Suprapubic skin (tissue), 4 donors: ENCODE data around the gene RFC5. TPM values are rescaled to one million over a fixed set of nuclear protein-coding genes. Genes with fewer than 3 reads are reported as not detected.

Source experiments
- DNase-seq, 2 donors: peaks; one replicate each; pipeline ENCODE4 v3.0.0-alpha.2; 2019; ENCODE audit warnings: low spot score in 2 of 2
- H3K27ac ChIP-seq: fragments of 200-600 bp; sonication (generic); one replicate; pipeline ENCODE4 v1.5.1; 2019
- H3K27me3 ChIP-seq: fragments of 200-600 bp; sonication (generic); one replicate; pipeline ENCODE4 v1.5.1; 2019
- H3K36me3 ChIP-seq: fragments of 200-600 bp; sonication (generic); one replicate; pipeline ENCODE4 v1.5.1; 2019
- H3K4me1 ChIP-seq: fragments of 200-600 bp; sonication (generic); one replicate; pipeline ENCODE4 v1.5.1; 2019
- H3K4me3 ChIP-seq: fragments of 200-600 bp; sonication (generic); one replicate; pipeline ENCODE4 v1.5.1; 2019; ENCODE audit warnings: mild to moderate bottlenecking
- H3K9me3 ChIP-seq: fragments of 200-600 bp; sonication (generic); one replicate; pipeline ENCODE4 v1.5.1; 2019
- EP300 ChIP-seq: sonication (generic); formaldehyde crosslinking; IDR thresholded peaks from one replicate; pipeline ENCODE4 v1.6.1; 2017; ENCODE audit warnings: antibody characterized with exemption
- POLR2A ChIP-seq, 2 donors: fragments of 450-650 bp; IDR thresholded peaks; one replicate each; pipeline ENCODE4 v1.6.1; 2017; ENCODE audit warnings: antibody characterized with exemption in 2 of 2, mild to moderate bottlenecking in 2 of 2, moderate library complexity in 2 of 2
- POLR2AphosphoS5 ChIP-seq, 3 donors: sonication (generic); formaldehyde crosslinking; IDR thresholded peaks; one replicate each; pipeline ENCODE4 v1.6.1; 2017; ENCODE audit warnings: antibody characterized with exemption in 3 of 3
- WGBS: methylation state at CpG from one replicate; pipeline ENCODE4 v1.1.5; 2018; 5-methylcytosine and 5-hydroxymethylcytosine counted together
- total RNA-seq, 4 donors: library from RNA; depleted of rRNA; stranded (reverse); fragments of >200 nt; gene quantifications; one replicate each; pipeline ENCODE4 v1.1.0, GENCODE V29; 2016
- TF ChIP-seq, protein P1 (sequence below), 2 donors: fragments of 200-600 bp in 1 of 2; fragments of 450-650 bp in 1 of 2; sonication (generic) in 1 of 2; IDR thresholded peaks; one replicate each; pipeline ENCODE4 v1.5.1; 2016 to 2019; ENCODE audit warnings: antibody characterized with exemption in 2 of 2, mild to moderate bottlenecking in 1 of 2, moderate library complexity in 1 of 2

Gene RFC5
- total RNA-seq, 4 donors from 2014 or later, result 9.0 to 14.0 (median 10.7) TPM

DNA sequence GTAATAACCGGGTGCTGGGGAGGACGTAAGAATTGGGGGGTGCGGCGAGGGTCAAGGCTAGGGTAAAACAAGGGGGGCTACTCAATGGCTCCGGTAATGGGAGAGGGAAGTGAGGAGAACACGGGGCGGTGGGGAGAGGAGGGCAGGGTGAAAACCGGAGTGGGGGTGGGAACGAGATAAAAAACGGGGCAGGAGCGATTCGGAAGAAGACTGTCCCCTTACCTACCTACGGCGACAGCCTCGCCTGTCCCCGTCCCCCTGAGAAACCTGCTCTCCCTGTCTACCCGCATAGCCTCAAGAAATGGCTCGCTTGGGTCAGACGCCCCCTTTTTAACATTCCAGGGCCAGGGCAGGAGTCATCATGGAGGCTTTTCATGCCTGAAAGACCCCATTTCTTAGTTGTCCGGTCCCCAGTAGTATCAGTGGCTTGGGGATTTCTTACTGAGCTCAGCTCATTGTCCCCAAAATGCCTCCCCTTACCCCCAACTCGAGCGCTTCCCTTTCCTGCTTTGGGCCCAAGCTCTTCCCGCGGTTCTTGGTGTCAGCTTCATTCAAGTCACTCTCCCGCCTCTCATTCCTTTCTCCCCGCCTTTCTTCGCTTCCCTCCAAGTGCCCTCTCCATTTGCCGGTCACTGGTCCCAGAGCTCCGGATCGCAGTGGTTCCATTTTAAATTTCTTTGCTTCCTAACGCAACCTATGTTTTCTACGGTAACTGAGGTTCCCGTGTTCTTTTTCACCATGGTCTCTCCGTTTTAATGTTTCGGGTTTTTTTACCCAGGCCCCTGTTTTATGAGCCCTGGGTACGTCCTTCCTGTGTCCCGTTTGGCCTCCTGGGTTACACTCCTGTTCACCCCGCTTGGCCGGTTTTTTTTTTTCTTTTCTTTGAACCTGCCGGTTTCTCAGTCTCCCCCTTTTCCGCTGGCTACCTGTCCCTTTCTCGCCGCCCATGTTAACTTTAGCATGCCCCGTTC lies 45.7 kb downstream of the RFC5 start:
- Histone ChIP-seq H3K36me3 (no peaks in the 10 kb centered on the region), H3K27me3 (no peaks in the 10 kb centered on the region), H3K4me1 (peaks cover 47% of the 10 kb centered on the region), H3K9me3 (no peaks in the 10 kb centered on the region), H3K27ac (peak overlapping the region; percentile 97), H3K4me3 (peak overlapping the region; percentile 88)
- peak; percentile 67 to 81 for DNase-seq
- TF ChIP-seq POLR2AphosphoS5 (IDR thresholded peaks at IDR 0.05), result no peak
- TF ChIP-seq, protein P1, sequence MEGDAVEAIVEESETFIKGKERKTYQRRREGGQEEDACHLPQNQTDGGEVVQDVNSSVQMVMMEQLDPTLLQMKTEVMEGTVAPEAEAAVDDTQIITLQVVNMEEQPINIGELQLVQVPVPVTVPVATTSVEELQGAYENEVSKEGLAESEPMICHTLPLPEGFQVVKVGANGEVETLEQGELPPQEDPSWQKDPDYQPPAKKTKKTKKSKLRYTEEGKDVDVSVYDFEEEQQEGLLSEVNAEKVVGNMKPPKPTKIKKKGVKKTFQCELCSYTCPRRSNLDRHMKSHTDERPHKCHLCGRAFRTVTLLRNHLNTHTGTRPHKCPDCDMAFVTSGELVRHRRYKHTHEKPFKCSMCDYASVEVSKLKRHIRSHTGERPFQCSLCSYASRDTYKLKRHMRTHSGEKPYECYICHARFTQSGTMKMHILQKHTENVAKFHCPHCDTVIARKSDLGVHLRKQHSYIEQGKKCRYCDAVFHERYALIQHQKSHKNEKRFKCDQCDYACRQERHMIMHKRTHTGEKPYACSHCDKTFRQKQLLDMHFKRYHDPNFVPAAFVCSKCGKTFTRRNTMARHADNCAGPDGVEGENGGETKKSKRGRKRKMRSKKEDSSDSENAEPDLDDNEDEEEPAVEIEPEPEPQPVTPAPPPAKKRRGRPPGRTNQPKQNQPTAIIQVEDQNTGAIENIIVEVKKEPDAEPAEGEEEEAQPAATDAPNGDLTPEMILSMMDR (IDR thresholded peaks at IDR 0.05), result no peak
- no peak for TF ChIP-seq EP300
- TF ChIP-seq POLR2A (IDR thresholded peaks at IDR 0.05), result no peak
- WGBS, result 3% methylated on average over 44 of the region's 44 CpGs

DNA sequence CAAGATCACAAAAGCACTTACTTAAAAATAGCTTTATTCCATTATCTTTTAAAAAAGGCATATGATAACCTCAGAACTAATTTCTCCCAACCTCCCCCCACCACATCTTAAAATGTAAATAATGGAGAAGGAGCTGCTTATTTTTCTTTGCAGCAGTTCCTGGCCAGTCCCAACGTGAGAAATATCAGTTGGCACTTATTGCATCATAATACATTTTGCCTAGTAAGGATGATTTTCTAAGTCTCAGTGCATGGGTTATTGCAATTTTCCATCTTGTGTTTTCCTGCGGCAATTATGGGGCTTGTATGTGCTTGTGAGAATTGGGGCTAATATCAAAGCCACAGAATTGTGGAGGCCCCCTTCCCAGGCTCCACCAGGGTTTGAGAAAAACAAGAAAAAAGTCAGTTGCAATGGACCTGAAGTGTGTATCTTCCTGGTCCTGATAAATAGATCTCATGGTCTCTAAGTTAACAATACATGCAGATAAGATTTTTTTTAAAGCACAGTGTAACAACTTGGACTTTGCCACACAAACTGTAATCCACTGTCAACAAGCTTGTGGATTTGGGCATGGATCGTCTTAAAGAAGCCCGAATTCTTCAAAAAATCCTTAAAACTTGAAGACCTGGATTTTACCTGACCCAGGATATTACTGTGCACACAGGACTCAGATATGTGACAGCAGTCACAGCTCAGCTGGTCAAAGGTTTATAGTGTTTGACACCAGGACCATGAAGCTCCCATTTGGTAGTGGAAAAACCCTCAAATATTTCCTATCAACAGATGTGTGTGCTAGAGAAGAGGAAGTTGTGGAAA lies 47.3 kb downstream of the RFC5 start:
- TF ChIP-seq, protein P1 (IDR thresholded peaks at IDR 0.05), result no peak
- TF ChIP-seq POLR2AphosphoS5 (IDR thresholded peaks at IDR 0.05) (no peak), POLR2A (IDR thresholded peaks at IDR 0.05) (no peak), EP300 (no peak)
- Histone ChIP-seq H3K9me3 (no peaks in the 10 kb centered on the region), H3K27ac (peak overlapping the region; percentile 29), H3K36me3 (no peaks in the 10 kb centered on the region), H3K4me1 (peaks cover 45% of the 10 kb centered on the region), H3K27me3 (no peaks in the 10 kb centered on the region), H3K4me3 (no peak overlapping the region)
- WGBS, result 73% methylated on average over 4 of the region's 4 CpGs
- no peak for DNase-seq

DNA sequence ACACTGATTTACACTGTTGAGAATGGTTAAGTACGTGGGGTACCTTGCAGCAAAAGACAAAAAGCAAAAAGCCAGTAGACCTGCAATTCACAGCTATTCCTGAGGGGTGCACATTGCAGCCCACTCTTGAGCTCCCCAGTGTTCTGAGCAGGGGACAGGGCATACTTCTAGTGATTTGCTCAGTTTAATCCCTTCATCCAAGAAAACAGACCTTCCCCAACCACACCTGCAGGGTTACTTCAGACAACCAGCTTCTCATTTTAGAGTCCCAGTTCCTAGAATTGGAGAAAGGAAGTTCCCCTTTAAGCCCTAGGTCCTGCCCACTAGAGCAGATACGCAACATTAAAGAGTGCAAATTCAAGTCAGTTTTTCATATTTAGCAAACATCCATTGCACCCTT lies 48.1 kb downstream of the RFC5 start:
- WGBS, result 50% methylated on average over 2 of the region's 2 CpGs
- Histone ChIP-seq H3K36me3 (no peaks in the 10 kb centered on the region), H3K27ac (no peak overlapping the region), H3K9me3 (no peaks in the 10 kb centered on the region), H3K27me3 (no peaks in the 10 kb centered on the region), H3K4me3 (no peak overlapping the region), H3K4me1 (peaks cover 36% of the 10 kb centered on the region)
- DNase-seq, result no peak
- TF ChIP-seq, protein P1 (IDR thresholded peaks at IDR 0.05), result no peak
- no peak for TF ChIP-seq EP300
- no peak for TF ChIP-seq POLR2AphosphoS5 (IDR thresholded peaks at IDR 0.05)
- TF ChIP-seq POLR2A (IDR thresholded peaks at IDR 0.05), result no peak

DNA sequence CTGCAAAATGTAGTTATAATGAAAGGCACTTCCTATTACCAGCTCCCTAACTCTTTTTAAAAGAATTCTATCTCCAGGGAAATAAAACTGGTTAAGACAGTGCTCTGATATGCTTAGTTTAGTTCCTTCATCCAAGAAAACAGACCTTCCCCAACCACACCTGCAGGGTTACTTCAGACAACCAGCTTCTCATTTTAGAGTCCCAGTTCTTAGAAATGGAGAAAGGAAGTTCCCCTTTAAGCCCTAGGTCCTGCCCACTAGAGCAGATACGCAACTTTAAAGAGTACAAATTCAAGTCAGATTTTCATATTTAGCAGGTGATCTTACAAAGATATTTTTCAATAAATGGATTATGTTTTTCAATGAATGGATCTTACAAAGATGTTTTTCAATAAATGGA lies 48.9 kb downstream of the RFC5 start:
- Histone ChIP-seq H3K27ac (no peak overlapping the region), H3K4me3 (no peak overlapping the region), H3K9me3 (no peaks in the 10 kb centered on the region), H3K4me1 (peaks cover 29% of the 10 kb centered on the region), H3K27me3 (no peaks in the 10 kb centered on the region), H3K36me3 (no peaks in the 10 kb centered on the region)
- TF ChIP-seq EP300 (no peak), POLR2A (IDR thresholded peaks at IDR 0.05) (no peak), POLR2AphosphoS5 (IDR thresholded peaks at IDR 0.05) (no peak)
- TF ChIP-seq, protein P1 (IDR thresholded peaks at IDR 0.05), result no peak
- 65% methylated on average over 1 of the region's 1 CpG for WGBS
- DNase-seq, result no peak

DNA sequence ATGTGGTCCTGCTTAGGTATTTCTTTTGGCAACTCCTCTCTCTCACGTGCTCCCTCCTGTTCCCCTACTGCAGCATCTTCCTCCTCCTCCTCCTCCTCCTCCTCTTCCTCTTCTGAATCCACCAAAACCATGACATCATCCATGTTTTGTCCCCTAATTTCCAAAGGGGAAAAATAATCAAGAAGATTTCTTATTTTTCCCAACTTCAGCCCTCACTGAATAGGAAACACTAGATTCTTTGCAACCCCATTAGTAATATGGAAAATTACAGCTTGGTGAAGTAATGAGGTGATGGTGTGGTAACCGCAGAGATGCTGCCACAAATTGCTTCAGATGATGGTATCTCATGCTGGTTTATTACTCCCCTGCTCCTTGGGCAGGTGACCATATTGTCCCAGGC lies 51.9 kb downstream of the RFC5 start:
- Histone ChIP-seq H3K36me3 (no peaks in the 10 kb centered on the region), H3K4me3 (no peak overlapping the region), H3K27me3 (no peaks in the 10 kb centered on the region), H3K4me1 (peaks cover 15% of the 10 kb centered on the region), H3K9me3 (no peaks in the 10 kb centered on the region), H3K27ac (no peak overlapping the region)
- TF ChIP-seq EP300, result no peak
- TF ChIP-seq POLR2AphosphoS5 (IDR thresholded peaks at IDR 0.05), result no peak
- TF ChIP-seq POLR2A (IDR thresholded peaks at IDR 0.05), result no peak
- 84% methylated on average over 2 of the region's 2 CpGs for WGBS
- no peak for DNase-seq
